DOHH2 (cell line): ENCODE results near the gene PIM3.

Experiments used
- H3F3A ChIP-seq: fragments of 200-600 bp; sonication (generic), shearing (Covaris generic); 2 replicates; pipeline ENCODE4 v1.6.0; 2016; ENCODE audit warnings: antibody characterized with exemption, mild to moderate bottlenecking; ENCODE audit not compliant: control insufficient read depth, insufficient read depth
- H3K27ac ChIP-seq: fragments of 200-600 bp; sonication (generic); 2 replicates; pipeline ENCODE4 v1.5.1; 2014; ENCODE audit warnings: low read depth, mild to moderate bottlenecking, low read length, moderate library complexity
- H3K27me3 ChIP-seq: fragments of 200-600 bp; sonication (generic); 2 replicates; pipeline ENCODE4 v1.6.1; 2014; ENCODE audit warnings: mild to moderate bottlenecking, low read length, mixed read lengths; ENCODE audit not compliant: control insufficient read depth
- H3K36me3 ChIP-seq: fragments of 200-600 bp; sonication (generic); 2 replicates; pipeline ENCODE4 v1.6.1; 2014; ENCODE audit warnings: mild to moderate bottlenecking, low read length, moderate library complexity, mixed read lengths; ENCODE audit not compliant: control insufficient read depth
- H3K4me1 ChIP-seq: fragments of 200-600 bp; sonication (generic); 2 replicates; pipeline ENCODE4 v1.6.1; 2014; ENCODE audit warnings: mild to moderate bottlenecking, low read length, mixed read lengths; ENCODE audit not compliant: control insufficient read depth
- H3K4me2 ChIP-seq: fragments of 200-600 bp; sonication (generic); 2 replicates; pipeline ENCODE4 v1.6.0; 2014; ENCODE audit warnings: mild to moderate bottlenecking, low read length, moderate library complexity
- H3K4me3 ChIP-seq: fragments of 200-600 bp; sonication (generic); 2 replicates; pipeline ENCODE4 v1.5.1; 2014; ENCODE audit warnings: mild to moderate bottlenecking, low read length, mixed read lengths
- H3K79me2 ChIP-seq: fragments of 200-600 bp; sonication (generic); 2 replicates; pipeline ENCODE4 v1.6.1; 2014; ENCODE audit warnings: mild to moderate bottlenecking, low read length, mixed read lengths; ENCODE audit not compliant: control insufficient read depth
- H3K9me2 ChIP-seq: fragments of 200-600 bp; sonication (generic); replicated peaks from 2 replicates; pipeline ENCODE4 v1.6.1; 2014; ENCODE audit warnings: mild to moderate bottlenecking, low read length, mixed read lengths; ENCODE audit not compliant: control insufficient read depth
- H3K9me3 ChIP-seq: fragments of 200-600 bp; sonication (generic); 2 replicates; pipeline ENCODE4 v1.6.1; 2014; ENCODE audit warnings: antibody characterized with exemption, low read length, mixed read lengths; ENCODE audit not compliant: control insufficient read depth, insufficient read depth
- H4K20me1 ChIP-seq: fragments of 200-600 bp; sonication (generic); 2 replicates; pipeline ENCODE4 v1.6.0; 2014; ENCODE audit warnings: low read depth, mild to moderate bottlenecking, antibody characterized with exemption, low read length, moderate library complexity; ENCODE audit not compliant: control insufficient read depth, insufficient read depth
- EZH2phosphoT487 ChIP-seq: fragments of 200-600 bp; sonication (generic); IDR thresholded peaks from 2 replicates; pipeline ENCODE4 v1.6.1; 2017; ENCODE audit warnings: borderline replicate concordance, mild to moderate bottlenecking, antibody characterized with exemption, low read length, moderate library complexity, mixed read lengths
- TF ChIP-seq, protein P1 (sequence below): fragments of 200-600 bp; sonication (generic); IDR thresholded peaks from one replicate; pipeline ENCODE4 v1.5.1; 2014; ENCODE audit warnings: antibody characterized with exemption, mild to moderate bottlenecking, low read depth, low read length; ENCODE audit not compliant: poor library complexity, severe bottlenecking

PIM3 gene

DNA sequence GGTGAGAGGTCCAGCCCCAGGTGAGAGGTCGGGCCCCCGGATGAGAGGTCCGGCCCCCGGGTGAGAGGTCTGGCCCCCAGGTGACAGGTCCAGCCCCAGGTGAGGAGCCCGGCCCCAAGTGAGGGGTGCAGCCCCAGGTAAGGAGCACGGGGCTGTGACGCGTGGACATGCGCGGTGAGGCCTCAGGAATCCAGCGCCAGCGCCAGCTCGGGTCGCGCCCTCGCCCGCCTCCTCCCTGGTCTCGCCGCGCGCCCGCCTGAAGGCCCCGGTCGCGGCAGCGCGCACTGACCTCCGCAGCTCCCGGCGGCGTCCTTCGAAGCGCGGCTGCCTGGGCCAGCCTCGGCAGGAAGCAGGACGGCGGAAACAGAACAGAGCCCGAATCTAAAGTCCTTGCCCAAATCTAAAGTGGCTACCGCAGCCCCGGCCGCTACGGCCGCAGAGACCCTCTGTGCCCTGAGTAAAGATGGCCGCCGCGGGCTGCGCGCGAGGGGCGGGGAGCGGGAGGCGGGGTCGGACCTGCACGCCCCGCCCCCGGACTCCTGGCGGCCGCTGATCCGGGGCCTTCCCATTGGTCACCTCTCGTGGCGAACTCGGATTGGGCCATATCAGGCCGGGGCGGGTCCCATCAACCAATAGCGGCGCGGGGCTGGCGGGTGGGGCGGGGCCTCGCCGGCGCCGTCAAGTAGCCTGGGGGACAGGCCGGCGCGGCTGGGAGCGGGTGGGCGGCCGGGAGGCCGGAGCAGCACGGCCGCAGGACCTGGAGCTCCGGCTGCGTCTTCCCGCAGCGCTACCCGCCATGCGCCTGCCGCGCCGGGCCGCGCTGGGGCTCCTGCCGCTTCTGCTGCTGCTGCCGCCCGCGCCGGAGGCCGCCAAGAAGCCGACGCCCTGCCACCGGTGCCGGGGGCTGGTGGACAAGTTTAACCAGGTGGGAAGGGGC lies 42.3 kb upstream of the PIM3 start, which contains the start of the genes ALG12 and CRELD2:
TSS of gene ALG12 (minus strand) at position 465 of the 937 bp plus-strand sequence. CDS start 4,673 bp downstream, outside the sequence.
TSS of gene CRELD2 (plus strand) at position 661 of the 937 bp plus-strand sequence. CDS start at position 797, 136 bp downstream.
- H3K27ac ChIP-seq, result peak within 1 kb of the TSS; percentile 70
- no peaks in the 10 kb centered on the region for H3K27me3 ChIP-seq
- H3K79me2 ChIP-seq, result peaks cover 74% of the 10 kb centered on the region
- no peak for TF ChIP-seq EZH2phosphoT487
- TF ChIP-seq, protein P1, sequence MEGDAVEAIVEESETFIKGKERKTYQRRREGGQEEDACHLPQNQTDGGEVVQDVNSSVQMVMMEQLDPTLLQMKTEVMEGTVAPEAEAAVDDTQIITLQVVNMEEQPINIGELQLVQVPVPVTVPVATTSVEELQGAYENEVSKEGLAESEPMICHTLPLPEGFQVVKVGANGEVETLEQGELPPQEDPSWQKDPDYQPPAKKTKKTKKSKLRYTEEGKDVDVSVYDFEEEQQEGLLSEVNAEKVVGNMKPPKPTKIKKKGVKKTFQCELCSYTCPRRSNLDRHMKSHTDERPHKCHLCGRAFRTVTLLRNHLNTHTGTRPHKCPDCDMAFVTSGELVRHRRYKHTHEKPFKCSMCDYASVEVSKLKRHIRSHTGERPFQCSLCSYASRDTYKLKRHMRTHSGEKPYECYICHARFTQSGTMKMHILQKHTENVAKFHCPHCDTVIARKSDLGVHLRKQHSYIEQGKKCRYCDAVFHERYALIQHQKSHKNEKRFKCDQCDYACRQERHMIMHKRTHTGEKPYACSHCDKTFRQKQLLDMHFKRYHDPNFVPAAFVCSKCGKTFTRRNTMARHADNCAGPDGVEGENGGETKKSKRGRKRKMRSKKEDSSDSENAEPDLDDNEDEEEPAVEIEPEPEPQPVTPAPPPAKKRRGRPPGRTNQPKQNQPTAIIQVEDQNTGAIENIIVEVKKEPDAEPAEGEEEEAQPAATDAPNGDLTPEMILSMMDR, result no peak
- peak within 1 kb of the TSS; percentile 97 for H3K4me3 ChIP-seq
- peaks cover 51% of the 10 kb centered on the region for H3K4me1 ChIP-seq
- H3K9me2 ChIP-seq, result no peaks in the 10 kb centered on the region
- H3K4me2 ChIP-seq, result peak within 1 kb of the TSS; percentile 94
- H4K20me1 ChIP-seq, result no peaks in the 10 kb centered on the region; the same call in 1 of the 2 replicates
- peaks cover 50% of the 10 kb centered on the region for H3K36me3 ChIP-seq
- H3F3A ChIP-seq, result peaks cover 6% of the 10 kb centered on the region
- H3K9me3 ChIP-seq, result no peaks in the 10 kb centered on the region

GRCh38 chr22:49918911-49919881 lies 41.4 kb upstream of the PIM3 start:
- Histone ChIP-seq H3K36me3 (peaks cover 46% of the 10 kb centered on the region), H3K4me1 (peaks cover 61% of the 10 kb centered on the region), H3K27me3 (no peaks in the 10 kb centered on the region), H3K27ac (0 out of 2 replicates have a peak overlapping the region, but pooled peaks have one; percentile 23), H3K4me3 (peak overlapping the region; percentile 97), H4K20me1 (no peaks in the 10 kb centered on the region; the same call in 1 of the 2 replicates), H3K79me2 (peaks cover 74% of the 10 kb centered on the region), H3K4me2 (peak overlapping the region; percentile 94), H3K9me2 (no peaks in the 10 kb centered on the region), H3F3A (peaks cover 14% of the 10 kb centered on the region), H3K9me3 (no peaks in the 10 kb centered on the region)
- TF ChIP-seq, protein P1, result no peak

DNA sequence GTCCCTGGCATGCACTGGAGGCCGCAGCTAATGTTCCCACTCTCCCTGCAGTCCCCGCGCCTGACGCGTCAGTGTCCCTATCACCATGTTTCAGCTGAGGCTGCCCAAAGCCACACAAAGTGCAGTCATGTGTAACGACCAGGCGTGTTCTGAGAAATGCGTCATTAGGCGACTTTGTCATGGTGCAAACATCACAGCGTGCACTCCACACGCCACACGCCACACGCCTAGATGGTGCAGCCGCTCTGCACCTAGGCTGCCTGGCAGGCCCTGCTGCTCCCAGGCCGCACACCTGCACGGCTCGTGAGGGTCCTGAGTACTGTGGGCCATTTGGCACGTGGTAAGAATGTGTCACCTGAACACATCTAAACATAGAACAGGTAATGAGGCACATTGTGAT lies 39.7 kb upstream of the PIM3 start:
- Histone ChIP-seq H3K4me1 (peaks cover 78% of the 10 kb centered on the region), H3K27ac (no peak overlapping the region)

More for the DNA sequence above, 39.7 kb upstream of the PIM3 start:
- Histone ChIP-seq H3K36me3 (peaks cover 56% of the 10 kb centered on the region), H3K9me2 (no peaks in the 10 kb centered on the region), H3K4me2 (peak overlapping the region; percentile 94; the same call in 1 of the 2 replicates), H3K9me3 (no peaks in the 10 kb centered on the region), H3K79me2 (peaks cover 64% of the 10 kb centered on the region), H3K4me3 (no peak overlapping the region), H4K20me1 (no peaks in the 10 kb centered on the region; the same call in 1 of the 2 replicates), H3K27me3 (no peaks in the 10 kb centered on the region), H3F3A (peaks cover 28% of the 10 kb centered on the region)
- TF ChIP-seq, protein P1, result no peak
